ENCODE results near the gene ARMC8. TPM values are rescaled to one million over a fixed set of nuclear protein-coding genes. Genes with fewer than 3 reads are reported as not detected.

ARMC8 gene
- polyA plus RNA-seq, 1 donor from 2014 or later: 90.6 TPM

- H3K4me3 ChIP-seq (ENCODE audit: low read length): no peak overlapping the region
- H3K9me3 ChIP-seq (ENCODE audit: low read length): no peaks in the 10 kb centered on the region
- no peaks in the 10 kb centered on the region for H3K27me3 ChIP-seq (ENCODE audit: insufficient read depth, low read depth, low read length)
- no peaks in the 10 kb centered on the region for H3F3A ChIP-seq (ENCODE audit: insufficient read depth, low read length, poor library complexity, severe bottlenecking)
- H3K36me3 ChIP-seq (ENCODE audit: insufficient read depth, low read length): no peaks in the 10 kb centered on the region
- no peak overlapping the region for H3K9ac ChIP-seq (ENCODE audit: low read length)
- peaks cover 40% of the 10 kb centered on the region for H3K79me2 ChIP-seq (replicated peaks; ENCODE audit: insufficient read depth, low read length)
- no peak overlapping the region for H3K4me2 ChIP-seq (ENCODE audit: low read length)
- no peak overlapping the region for H3K27ac ChIP-seq (ENCODE audit: low read length)
- no peak for TF ChIP-seq CTCF (IDR thresholded peaks at IDR 0.05; ENCODE audit: poor library complexity, severe bottlenecking)
- TF ChIP-seq RAD21 (conservative IDR thresholded peaks at IDR 0.05): no peak
- TF ChIP-seq TAF1 (IDR thresholded peaks at IDR 0.05; ENCODE audit: low read depth): no peak
- TF ChIP-seq MXI1 (conservative IDR thresholded peaks at IDR 0.05; ENCODE audit: poor library complexity, severe bottlenecking): no peak
- TF ChIP-seq REST (IDR thresholded peaks at IDR 0.05; ENCODE audit: borderline replicate concordance): no peak
- TF ChIP-seq EZH2 (IDR thresholded peaks at IDR 0.05; ENCODE audit: borderline replicate concordance, insufficient read depth, low read length, poor library complexity, severe bottlenecking): no peak
- H4K20me1 ChIP-seq (ENCODE audit: insufficient read depth): no peaks in the 10 kb centered on the region
- H2AFZ ChIP-seq (ENCODE audit: low read depth, low read length): no peak overlapping the region
- H3K9me2 ChIP-seq (ENCODE audit: insufficient read depth, low read length): no peaks in the 10 kb centered on the region
Observed at GRCh38 chr3:138210528-138210927, 23.4 kb downstream of the ARMC8 start.

GRCh38 chr3:138213398-138214085, 26.4 kb downstream of the ARMC8 start:
- Histone ChIP-seq H3F3A (ENCODE audit: insufficient read depth, low read length, poor library complexity, severe bottlenecking) (no peaks in the 10 kb centered on the region), H4K20me1 (ENCODE audit: insufficient read depth) (no peaks in the 10 kb centered on the region), H3K4me2 (ENCODE audit: low read length) (no peak overlapping the region), H3K4me3 (ENCODE audit: low read length) (no peak overlapping the region), H3K36me3 (ENCODE audit: insufficient read depth, low read length) (no peaks in the 10 kb centered on the region), H3K9me2 (ENCODE audit: insufficient read depth, low read length) (no peaks in the 10 kb centered on the region), H3K79me2 (replicated peaks; ENCODE audit: insufficient read depth, low read length) (peaks cover 23% of the 10 kb centered on the region), H3K9ac (ENCODE audit: low read length) (no peak overlapping the region), H3K9me3 (ENCODE audit: low read length) (no peaks in the 10 kb centered on the region), H2AFZ (ENCODE audit: low read depth, low read length) (no peak overlapping the region), H3K27me3 (ENCODE audit: insufficient read depth, low read depth, low read length) (no peaks in the 10 kb centered on the region), H3K27ac (ENCODE audit: low read length) (no peak overlapping the region)
- no peak for TF ChIP-seq POLR2AphosphoS5 (IDR thresholded peaks at IDR 0.05)
- no peak for TF ChIP-seq RAD21 (conservative IDR thresholded peaks at IDR 0.05)
- no peak for TF ChIP-seq CTCF (IDR thresholded peaks at IDR 0.05; ENCODE audit: poor library complexity, severe bottlenecking)
- TF ChIP-seq SMC3 (conservative IDR thresholded peaks at IDR 0.05; ENCODE audit: poor library complexity): no peak
- TF ChIP-seq EZH2 (IDR thresholded peaks at IDR 0.05; ENCODE audit: borderline replicate concordance, insufficient read depth, low read length, poor library complexity, severe bottlenecking): no peak
- no peak for TF ChIP-seq MXI1 (conservative IDR thresholded peaks at IDR 0.05; ENCODE audit: poor library complexity, severe bottlenecking)
- no peak for TF ChIP-seq TAF1 (IDR thresholded peaks at IDR 0.05; ENCODE audit: low read depth)
- TF ChIP-seq EP300 (conservative IDR thresholded peaks at IDR 0.05; ENCODE audit: poor library complexity, severe bottlenecking): no peak
- TF ChIP-seq REST (IDR thresholded peaks at IDR 0.05; ENCODE audit: borderline replicate concordance): no peak
